Lower lobe of right lung (tissue), 2 donors: Measurements from ENCODE around the gene LRCH1. TPM values are rescaled to one million over a fixed set of nuclear protein-coding genes. Genes with fewer than 3 reads are reported as not detected.

Experiments
- ATAC-seq, 2 donors: fragments of 200-7000 bp; cut with Tn5 transposase; one replicate each; pipeline ENCODE4 v1.9.1; 2020 to 2022; ENCODE audit warnings: mild to moderate bottlenecking in 2 of 2, moderate library complexity in 2 of 2
- DNase-seq: peaks from one replicate; pipeline ENCODE4 v3.0.0-alpha.2; 2020
- H3K27ac ChIP-seq: fragments of 200-600 bp; one replicate; pipeline ENCODE4 v1.8.0; 2022
- H3K27me3 ChIP-seq: fragments of 200-600 bp; one replicate; pipeline ENCODE4 v1.8.0; 2022; ENCODE audit warnings: low read depth
- H3K36me3 ChIP-seq: fragments of 200-600 bp; one replicate; pipeline ENCODE4 v1.8.0; 2022; ENCODE audit warnings: mild to moderate bottlenecking
- H3K4me1 ChIP-seq: fragments of 200-600 bp; one replicate; pipeline ENCODE4 v1.8.0; 2022
- H3K4me3 ChIP-seq: fragments of 200-600 bp; one replicate; pipeline ENCODE4 v1.8.0; 2022; ENCODE audit warnings: mild to moderate bottlenecking
- H3K9me3 ChIP-seq: fragments of 200-600 bp; one replicate; pipeline ENCODE4 v1.8.0; 2022
- intact Hi-C: fragments of 100-400 bp; cut with DNase I; formaldehyde crosslinking; loops from one replicate; pipeline ENCODE4 v1.11.0; 2022
- total RNA-seq: library from RNA; stranded (reverse); fragmentation: NEBNext Ultra II Directional; extraction: Animal tissue kit (Norgen Biotek cat#: 25700); gene quantifications from one replicate; pipeline ENCODE4 v1.2.1, GENCODE V29; 2021
- TF ChIP-seq, protein P1 (sequence below): fragments of 200-600 bp; IDR thresholded peaks from one replicate; pipeline ENCODE4 v1.8.0; 2022; ENCODE audit warnings: antibody characterized with exemption, mild to moderate bottlenecking
- donor health status: DM: no; HTN: yes; CAD: no; lungs with severe emphysema.

LRCH1 gene
- total RNA-seq, 1 donor from 2014 or later, result 25.9 TPM

GRCh38 chr13:46660416-46660815 lies 107.4 kb downstream of the LRCH1 start:
- H3K4me3 ChIP-seq, result no peak overlapping the region
- no peaks in the 10 kb centered on the region for H3K36me3 ChIP-seq
- no peak overlapping the region for H3K27ac ChIP-seq
- H3K27me3 ChIP-seq, result no peaks in the 10 kb centered on the region
- intact Hi-C loops, result no loop called here
- ATAC-seq (no peak), DNase-seq (no peak)
- H3K4me1 ChIP-seq, result peaks cover 55% of the 10 kb centered on the region
- no peaks in the 10 kb centered on the region for H3K9me3 ChIP-seq
- TF ChIP-seq, protein P1, sequence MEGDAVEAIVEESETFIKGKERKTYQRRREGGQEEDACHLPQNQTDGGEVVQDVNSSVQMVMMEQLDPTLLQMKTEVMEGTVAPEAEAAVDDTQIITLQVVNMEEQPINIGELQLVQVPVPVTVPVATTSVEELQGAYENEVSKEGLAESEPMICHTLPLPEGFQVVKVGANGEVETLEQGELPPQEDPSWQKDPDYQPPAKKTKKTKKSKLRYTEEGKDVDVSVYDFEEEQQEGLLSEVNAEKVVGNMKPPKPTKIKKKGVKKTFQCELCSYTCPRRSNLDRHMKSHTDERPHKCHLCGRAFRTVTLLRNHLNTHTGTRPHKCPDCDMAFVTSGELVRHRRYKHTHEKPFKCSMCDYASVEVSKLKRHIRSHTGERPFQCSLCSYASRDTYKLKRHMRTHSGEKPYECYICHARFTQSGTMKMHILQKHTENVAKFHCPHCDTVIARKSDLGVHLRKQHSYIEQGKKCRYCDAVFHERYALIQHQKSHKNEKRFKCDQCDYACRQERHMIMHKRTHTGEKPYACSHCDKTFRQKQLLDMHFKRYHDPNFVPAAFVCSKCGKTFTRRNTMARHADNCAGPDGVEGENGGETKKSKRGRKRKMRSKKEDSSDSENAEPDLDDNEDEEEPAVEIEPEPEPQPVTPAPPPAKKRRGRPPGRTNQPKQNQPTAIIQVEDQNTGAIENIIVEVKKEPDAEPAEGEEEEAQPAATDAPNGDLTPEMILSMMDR, result no peak

GRCh38 chr13:46660857-46661256 lies 107.9 kb downstream of the LRCH1 start:
- no peaks in the 10 kb centered on the region for H3K27me3 ChIP-seq
- H3K4me1 ChIP-seq, result peaks cover 55% of the 10 kb centered on the region
- no peak for DNase-seq
- no peak overlapping the region for H3K27ac ChIP-seq
- intact Hi-C loops, result no loop called here
- TF ChIP-seq, protein P1, result no peak
- no peak for ATAC-seq
- no peak overlapping the region for H3K4me3 ChIP-seq
- H3K36me3 ChIP-seq, result no peaks in the 10 kb centered on the region
- no peaks in the 10 kb centered on the region for H3K9me3 ChIP-seq

DNA sequence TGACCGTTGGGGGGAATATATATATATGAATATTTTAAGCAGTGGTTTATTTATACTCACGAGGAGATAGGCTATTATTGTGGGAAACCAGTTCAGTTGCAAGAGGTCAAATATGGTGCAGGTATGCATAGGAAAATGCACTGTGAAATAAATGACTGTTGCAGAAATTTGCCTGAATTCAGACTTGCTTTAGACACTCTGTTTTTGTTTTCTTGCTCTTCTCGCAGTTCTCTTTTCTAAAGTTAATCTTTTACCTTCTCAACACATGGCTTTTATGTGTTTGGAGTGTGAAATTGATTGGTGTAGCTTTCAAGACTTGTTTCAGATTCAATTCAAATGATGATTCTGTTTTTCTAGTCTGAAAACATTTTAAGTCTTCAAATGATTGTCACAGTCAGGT lies 109.7 kb downstream of the LRCH1 start:
- Histone ChIP-seq H3K27ac (no peak overlapping the region), H3K4me3 (no peak overlapping the region), H3K4me1 (peaks cover 62% of the 10 kb centered on the region), H3K36me3 (no peaks in the 10 kb centered on the region), H3K9me3 (no peaks in the 10 kb centered on the region), H3K27me3 (no peaks in the 10 kb centered on the region)
- DNase-seq (no peak), ATAC-seq (no peak)
- TF ChIP-seq, protein P1, result no peak
- intact Hi-C loops, result no loop called here

DNA sequence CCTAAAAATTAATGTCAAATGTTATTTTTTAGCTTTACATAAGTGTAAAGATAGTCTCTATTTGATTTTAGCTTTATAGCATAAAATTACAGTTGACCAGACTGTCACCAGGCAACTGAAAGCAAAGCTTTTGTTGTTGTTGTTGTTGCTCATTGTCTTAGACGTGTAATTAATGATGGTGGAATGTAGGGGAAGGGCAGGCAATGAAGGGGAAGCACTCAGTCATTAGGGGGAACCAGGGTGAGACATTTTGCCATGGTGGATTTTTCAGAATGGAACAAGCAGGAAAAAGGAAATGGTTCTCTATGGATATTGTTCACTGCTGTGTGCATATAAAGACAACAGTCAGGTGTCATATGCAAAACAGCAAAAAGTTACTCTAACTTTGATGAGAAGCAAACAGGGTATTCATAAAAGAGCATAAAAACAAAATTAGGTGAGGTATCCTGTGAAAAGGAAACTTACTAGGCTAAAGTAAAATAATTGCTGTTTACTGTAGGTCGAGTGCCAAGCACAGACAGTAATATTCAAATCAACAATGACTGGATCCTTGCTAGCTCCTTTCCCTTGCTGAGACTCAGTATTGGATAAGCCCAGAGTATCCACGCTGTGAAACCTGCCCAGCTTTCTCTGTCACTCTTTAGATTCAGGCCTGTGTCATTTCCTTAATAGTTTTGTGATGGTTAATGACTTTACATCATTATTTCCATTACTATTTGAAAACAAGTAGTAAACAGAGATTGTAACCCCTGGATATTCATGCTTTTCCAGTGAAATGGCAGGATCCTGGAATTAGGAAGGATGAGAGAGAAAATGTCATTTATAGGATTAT lies 110.5 kb downstream of the LRCH1 start:
- Histone ChIP-seq H3K27ac (peak overlapping the region; percentile 9), H3K4me1 (peaks cover 69% of the 10 kb centered on the region), H3K4me3 (no peak overlapping the region), H3K9me3 (no peaks in the 10 kb centered on the region), H3K36me3 (no peaks in the 10 kb centered on the region), H3K27me3 (no peaks in the 10 kb centered on the region)
- ATAC-seq, result no peak
- intact Hi-C loops, result no loop called here
- TF ChIP-seq, protein P1, result no peak
- DNase-seq, result no peak

DNA sequence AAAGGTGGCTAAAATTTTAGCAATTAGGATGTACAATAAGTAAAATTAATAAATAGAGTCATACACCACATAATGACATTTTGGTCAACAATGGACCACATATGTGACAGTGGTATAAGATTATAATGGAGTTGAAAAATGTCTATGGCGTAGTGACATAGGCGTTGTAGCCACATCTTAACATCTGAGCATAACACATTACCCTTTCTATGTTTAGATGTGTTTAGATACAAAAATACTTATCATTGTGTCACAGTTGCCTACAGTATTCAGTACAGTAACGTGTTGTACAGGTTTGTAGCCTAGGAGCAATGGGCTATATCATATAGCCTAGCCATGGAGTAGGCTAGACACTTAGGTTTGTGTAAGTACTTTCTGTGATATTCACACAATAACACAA lies 111.2 kb downstream of the LRCH1 start:
- peaks cover 75% of the 10 kb centered on the region for H3K4me1 ChIP-seq
- no peak for ATAC-seq
- intact Hi-C loops, result no loop called here

More for the DNA sequence above, 111.2 kb downstream of the LRCH1 start:
- Histone ChIP-seq H3K27me3 (no peaks in the 10 kb centered on the region), H3K4me3 (no peak overlapping the region), H3K36me3 (no peaks in the 10 kb centered on the region), H3K27ac (no peak overlapping the region), H3K9me3 (no peaks in the 10 kb centered on the region)
- DNase-seq, result no peak
- TF ChIP-seq, protein P1, result no peak
